Stimulated activated CD4-positive, alpha-beta T cell treated with anti-CD3 and anti-CD28 coated beads, Interleukin-4, amount 100 ng/mL, for 24 hours (primary cell): ENCODE measurements around the gene HADH.
A peak's percentile ranks its signal among the peaks of the same experiment; 100 is the strongest.
"Not testable (repeated sequence)": the region's sequence is repeated elsewhere in the genome, so short reads cannot be mapped to it uniquely, and the experiment has no call there.

ENCODE experiments used
- DNase-seq: peaks from one replicate; pipeline ENCODE4 v3.0.0-alpha.2; 2020

HADH gene

DNA sequence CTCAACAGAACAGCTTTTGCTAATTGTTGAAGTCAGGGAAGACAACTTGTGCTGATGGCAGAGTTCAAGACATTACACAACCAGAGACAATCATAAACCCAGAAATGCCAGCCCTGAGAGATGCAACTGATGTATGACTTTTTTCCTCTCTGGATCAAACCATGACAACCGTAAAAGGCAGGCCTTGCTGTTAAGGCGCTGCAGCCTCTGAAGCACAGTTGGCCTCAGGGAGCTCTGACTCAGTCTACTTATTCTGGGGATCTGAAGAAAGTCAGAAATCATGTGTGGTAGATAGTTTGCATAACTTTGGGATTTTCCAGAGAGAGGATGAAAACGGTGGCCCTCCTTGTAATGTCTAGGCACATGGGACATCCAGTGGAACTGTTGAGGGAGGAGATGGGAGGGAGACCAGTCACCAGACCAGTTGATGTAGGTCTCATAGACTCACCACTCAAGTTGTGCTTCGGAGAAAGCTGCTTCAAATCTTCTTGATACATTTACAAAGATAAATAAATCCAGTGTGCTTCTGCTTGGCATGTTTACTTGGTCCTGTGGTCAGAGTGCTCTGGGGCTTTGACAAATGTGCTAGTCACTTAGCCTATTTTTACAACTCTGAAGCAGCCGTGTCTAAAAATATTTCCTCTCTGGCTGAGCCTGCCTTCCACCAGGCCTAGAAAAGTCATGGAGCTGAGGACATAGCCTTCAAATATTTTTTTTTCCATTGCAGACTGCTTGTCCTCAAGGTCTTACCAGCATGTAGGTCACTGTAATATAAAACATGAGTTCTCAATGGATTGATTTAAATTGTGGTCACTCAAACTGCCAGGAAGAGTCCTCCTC is 7.5 kb downstream of the HADH start:
- no peak for DNase-seq

DNA sequence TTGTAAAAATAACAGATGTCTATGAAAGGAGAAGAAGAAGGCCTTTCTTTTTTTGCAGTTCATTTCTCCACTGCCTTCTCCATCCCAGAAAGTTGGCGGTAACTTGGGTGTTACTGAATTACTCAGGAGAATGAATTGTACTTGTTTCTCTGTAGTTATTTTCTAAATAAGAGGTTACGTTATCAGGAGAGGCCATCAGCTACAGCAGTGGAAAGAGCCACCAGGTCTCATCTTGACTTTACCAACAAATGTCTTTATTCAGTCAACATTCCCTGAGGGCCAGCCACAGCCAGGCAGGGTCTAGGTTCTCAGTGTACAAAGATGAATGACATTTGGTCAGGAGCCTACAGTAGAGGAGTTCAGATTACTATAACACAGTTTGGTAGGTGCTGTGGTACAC is 8.1 kb downstream of the HADH start:
- no peak for DNase-seq

DNA sequence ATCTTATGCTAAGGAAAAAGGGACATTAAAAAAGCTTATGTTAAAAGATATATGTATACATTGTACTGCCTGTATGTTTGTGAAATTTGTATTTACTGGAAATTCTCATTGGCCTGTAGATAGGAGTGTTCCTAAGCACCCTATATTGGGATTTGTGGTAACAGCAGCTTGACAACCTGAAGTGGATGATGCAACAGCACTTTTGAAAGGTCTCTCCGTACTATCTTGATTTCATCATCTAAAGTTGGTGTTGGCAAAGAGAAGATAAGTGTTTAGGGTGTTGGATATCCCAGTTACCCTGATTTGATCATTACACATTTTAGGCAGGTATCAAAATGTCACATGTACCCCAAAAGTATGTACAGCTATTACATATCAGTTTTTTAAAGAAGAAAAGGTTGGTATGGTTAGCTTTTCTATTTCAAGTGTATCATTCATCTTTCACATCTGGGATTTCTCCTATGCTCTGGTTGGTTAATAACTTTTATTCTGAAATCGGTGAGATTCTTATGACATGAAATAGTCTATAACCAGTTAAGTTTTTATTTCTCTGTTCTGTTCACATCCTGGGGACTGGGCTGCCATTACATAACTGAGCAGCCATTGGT is 10.3 kb downstream of the HADH start:
- no peak for DNase-seq

DNA sequence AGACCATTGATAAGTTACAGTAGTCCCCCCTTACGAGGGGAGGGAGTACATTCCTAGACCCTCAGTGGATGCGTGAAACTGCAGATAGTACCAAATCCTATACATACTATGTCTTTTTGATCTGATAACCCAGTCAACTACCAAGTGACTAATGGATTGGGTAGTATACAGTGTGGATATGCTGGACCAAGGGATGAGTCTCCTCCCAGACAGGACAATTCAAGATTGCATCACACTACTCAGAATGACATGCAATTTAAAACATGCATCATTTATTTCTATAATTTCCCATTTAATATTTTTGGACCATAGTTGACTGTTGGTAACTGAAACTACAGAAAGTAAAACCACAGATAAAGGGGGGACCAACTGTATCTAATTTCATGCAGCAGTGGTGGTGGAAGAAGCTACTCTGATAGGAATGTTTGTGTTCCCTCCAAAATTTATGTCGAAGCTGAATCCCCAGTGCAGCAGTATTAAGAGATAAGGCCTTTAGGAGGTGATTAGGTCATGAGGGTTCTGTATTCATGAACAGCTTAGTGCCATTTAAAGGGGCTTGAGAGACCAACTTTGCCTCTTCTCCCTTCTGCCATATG is 11.9 kb downstream of the HADH start:
- no peak for DNase-seq

DNA sequence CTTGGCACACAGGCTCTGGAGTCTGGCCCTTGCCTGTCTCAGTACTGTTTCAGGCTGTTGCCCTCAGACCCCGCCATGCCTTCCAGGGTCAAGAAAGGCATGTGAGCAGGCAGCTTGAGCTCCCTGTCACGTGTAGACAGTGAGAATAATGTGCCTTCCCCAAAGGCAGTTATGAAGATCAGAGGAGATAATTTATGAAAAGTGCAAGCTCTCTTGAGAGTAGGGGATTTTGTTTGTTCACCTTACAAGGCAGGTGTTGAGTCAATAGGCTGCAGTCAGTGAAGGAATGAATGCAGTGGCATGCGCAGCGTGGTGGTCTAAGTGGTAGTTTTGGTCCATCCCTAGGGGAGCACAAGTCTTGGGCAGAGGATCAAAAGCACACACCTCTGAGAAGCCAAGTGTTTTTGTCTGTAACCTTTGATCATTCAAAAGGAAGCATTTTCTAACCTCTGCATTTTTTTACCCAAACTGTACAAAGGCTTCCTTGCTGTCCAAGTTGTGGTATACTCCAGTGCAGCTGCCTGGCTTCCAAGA is 14.4 kb downstream of the HADH start:
- no peak for DNase-seq

DNA sequence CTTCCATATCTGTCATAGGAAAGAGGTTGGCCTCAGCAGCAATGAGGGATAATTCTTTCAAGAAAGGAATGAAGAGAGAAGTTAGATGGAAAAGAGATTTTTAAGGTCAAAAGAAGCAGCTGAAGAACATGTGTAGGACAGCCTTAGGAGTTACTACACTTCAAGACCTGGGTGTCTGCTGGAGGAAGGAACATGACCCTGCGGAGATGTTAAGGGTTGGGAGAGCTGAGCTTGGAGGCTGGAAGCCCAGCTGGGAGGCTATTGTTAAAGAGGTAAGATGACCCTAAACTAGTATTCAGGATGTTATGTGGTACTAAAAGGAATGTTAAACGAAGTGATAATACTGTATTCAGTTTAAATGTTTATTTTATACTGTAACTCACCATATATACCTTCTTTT is 15.0 kb downstream of the HADH start:
- DNase-seq: no peak

DNA sequence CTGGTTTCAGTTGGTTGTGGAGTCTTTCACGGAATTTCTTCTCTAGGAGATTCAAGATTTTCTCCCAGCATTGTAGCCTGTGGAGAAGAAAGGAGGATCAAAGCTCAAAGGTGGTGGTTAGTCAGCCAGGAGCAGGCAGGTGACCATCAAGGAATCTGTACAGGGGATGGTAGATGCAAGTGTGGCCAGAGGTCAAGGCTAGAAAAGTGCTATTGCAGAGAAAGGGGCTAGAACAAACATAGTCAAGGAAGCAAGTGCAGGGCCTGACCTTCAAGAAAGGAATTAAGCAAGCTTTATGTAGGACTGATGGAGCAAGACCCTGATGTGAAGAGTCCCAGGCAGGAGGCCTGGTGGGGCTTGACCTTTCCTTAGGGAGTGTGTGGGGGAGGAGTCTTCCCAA is 16.1 kb downstream of the HADH start:
- no peak for DNase-seq

DNA sequence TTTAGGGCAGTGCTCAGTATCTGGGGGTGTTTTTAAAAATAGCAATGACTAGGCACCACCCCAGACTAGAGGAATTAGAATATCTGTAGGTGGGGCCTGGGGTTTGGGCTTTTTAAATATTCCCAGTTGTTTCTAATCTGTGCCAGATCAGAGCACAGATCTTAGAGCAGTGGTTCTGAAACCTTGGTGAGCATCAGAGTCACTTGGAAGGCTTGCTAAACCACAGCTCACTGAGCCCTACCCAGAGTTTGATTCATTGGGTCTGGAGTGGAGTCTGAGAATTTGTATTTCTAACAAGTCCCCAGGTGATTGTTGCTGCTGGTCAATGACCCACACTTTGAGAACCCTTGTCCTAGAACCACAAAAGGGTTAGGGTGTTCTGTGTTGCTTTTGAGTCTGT is 16.7 kb downstream of the HADH start:
- DNase-seq: no peak

DNA sequence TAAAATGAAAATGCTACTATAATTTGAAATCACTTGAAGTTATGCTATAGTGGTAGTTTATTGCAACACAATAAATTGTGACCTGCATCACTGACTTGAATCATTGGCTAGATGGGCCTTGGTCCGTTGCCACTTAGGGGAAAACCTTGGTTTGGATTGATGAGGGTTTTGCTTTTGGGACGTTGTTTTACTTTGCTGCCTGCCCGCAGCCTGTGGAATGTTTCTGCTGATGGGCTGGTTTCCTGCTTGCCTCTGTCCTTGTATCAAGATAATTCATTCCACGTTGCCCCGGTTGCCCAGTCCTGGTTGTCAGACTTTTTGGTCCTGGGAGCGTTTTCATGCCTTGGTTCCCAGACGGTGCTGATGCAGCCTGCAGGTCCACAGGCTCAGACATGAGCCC is 18.3 kb downstream of the HADH start:
- DNase-seq: no peak

DNA sequence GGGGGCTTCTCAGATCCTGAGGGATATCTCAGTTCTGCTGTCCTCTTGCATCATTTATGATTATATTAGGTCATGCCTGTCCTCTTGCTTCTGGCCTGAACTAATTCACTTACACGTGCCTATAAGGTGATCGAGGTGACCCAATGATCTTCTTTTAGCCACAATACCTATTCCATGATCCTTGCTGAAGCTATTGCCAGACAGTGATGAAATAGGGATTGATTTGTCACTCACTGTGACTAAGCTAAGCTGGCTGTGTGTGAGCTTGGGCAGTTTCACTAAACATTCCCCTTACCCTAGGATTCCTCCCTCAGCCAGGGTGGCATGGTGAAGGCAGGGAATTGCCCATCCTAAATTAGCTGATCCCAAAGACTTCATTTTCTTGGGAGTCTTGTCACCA is 19.0 kb downstream of the HADH start:
- DNase-seq: no peak

DNA sequence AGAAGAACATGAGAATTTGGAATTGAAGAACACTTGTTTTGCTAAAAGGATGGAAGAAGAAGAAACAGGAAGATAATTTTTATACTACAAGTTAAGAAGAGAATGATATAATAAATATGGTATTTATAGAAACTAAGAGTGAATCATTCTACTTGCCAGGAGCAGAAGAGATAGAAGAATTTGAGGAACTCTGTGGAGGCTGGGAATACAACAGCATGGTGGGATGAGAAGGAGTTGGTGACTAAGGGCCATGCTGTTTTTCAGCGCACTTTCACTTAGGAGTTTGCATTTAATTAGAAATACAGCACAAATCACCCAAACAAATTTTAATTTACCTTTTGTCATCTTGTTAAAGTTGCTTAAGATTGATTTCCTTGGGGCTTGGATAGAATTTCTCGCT is 20.5 kb downstream of the HADH start:
- no peak for DNase-seq

DNA sequence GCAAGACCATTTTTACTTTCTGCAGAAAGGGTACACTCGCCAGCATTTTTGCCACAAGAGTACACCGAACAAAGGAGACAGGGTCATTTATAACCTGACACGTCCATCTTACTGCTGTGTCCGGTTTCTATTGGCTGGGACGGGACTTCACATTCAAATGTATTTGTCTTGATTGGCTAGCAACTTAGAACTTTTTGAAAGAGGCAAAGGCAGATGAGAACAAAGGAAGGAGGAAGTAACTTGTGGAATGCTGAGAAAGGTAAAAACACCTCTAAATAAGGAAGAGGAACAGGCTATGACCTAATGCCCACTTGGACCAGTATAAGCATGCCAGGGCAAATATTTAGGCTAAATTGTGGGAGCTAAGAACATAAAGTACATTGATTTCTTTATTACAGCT is 22.7 kb downstream of the HADH start:
- not testable (repeated sequence) for DNase-seq

DNA sequence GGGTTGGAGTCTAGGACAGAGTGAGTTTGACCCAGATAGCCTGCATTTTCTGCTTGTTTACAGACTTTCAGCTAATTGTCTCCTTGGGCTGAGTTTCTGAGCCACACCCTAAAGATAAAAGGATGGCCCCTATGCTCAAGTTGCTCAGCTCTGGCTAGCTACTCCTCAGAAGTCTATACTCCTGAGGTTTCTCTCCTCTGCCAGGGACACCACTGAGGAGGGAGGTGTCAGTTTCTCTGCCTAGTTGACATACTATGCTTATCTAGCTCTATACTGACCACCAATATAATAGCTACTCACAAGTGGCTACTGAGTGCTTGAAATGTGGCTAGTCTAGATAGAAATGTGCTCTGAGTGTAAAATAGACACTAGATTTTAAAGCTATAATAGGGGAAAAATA is 23.6 kb downstream of the HADH start:
- DNase-seq: no peak

DNA sequence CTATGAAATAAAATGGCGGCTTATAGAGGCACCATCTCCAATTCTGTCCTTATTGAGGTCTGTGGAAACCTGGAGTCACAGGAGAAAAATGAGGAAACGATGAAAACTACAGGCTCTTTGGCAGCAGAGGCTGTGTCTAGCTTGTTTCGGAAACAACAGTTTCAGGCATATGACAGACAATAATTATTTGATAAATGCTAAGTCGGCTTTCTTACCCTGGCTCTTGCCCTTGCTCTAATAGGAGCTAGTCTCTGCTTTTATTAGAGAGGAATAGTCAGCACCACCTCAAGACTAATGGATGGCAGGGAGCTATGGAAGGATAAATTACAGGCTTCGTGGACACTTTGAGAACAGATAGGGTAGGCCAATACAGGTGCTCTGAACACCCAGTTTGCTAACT is 24.3 kb downstream of the HADH start:
- no peak for DNase-seq

DNA sequence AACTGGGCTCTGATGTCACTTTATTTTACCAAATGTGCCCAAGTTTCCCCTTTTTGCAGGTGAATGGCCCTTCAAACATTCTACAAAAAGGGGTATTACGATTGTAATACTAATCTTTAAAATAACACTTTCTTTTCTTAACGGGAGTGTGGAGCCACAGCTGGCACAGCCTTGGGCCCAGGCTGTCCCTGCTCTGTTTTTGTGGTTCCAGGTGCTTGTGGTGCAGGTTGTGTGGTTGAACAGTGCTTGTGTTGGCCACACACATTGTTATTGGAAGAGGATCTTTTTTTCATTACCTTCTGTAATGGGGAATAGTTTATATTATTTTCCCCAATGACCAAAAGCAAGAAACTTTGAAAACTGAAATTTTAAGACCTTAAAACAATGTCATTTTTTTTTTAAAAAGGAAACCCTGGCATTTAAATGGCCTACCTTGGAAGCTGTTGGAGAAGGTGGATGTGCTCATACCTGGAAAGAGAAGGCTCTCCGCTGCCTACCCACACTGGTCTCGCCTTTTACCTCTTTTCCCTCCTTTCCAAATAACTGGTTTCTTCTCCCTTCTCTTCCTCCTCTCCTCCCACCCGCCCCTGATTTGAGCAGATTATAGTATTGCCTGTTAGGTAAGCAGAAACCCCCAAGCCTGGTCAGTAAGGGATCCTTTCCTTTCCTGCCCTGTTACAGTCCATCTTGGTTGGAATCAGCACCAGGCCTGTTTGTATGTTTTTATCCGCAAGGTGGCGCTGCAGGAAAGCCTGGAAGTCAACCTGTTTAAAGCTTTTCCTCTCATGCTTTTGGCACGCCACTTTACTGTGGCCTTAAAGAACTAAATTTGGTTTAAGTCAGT is 28.6 kb downstream of the HADH start:
- peak; percentile 90 for DNase-seq

DNA sequence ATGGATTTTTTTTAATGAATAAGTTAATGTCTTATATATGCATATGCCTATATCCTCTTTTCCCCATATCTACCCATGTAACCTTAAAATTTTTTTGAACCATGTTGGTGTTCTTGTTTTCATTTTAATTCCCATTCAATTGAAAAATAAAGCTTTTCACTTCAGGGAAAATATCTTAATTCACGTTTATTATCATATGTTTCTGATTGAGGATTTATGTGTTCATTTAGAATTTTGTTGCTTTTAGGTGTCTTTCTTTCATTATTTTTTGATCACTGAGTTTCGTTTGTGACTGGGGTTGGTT is 29.1 kb downstream of the HADH start:
- no peak for DNase-seq

DNA sequence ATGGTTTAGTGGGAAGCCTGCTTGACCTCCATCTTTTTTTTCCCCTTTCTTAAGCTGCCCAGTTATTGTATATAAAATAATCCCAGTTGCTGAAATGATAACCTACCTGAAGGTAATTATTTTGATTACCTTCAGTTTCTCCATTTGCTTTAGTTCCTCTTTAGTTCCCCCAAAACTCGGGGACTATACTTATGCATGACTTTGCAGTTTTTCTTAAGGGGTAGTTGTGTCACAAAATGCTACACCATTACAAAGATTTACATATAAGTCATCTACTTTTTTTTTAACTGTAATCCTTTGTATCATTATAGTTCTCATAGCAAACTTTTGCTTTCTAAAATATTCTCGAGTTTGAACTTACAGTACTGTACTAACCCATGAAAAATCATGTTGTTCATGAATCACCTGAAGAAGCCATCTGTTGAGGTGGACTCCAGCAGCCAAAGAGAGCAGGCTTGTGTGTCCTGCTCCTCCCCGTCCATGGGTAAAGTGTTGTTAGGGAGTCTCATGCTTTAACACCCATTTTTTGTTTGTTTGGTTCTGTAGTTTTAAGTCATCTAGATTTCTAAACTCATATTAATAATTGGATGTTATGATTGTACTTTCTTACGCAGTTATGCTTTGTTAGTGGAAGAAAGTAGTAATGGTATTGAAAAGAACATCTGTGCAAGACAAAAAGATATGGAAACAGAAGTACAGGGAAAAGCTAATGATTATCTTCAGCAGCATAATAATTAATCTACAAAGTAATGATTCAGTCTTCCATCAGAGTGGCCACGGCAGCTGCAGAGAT is 34.6 kb downstream of the HADH start:
- DNase-seq: no peak

DNA sequence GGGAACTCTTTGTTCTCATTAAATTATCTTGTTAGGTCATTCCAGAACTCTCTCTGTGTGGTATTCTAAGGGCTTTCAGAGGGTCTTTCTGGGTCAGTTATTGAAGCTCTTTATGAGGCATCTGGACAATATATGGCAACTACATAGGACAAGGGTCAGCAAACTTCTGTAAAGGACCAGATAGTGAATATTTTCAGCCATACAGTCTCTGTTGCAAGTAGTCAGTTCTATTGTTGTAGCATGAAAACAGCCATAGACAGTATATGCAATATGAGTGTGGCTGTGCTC is 35.1 kb downstream of the HADH start:
- DNase-seq: no peak

DNA sequence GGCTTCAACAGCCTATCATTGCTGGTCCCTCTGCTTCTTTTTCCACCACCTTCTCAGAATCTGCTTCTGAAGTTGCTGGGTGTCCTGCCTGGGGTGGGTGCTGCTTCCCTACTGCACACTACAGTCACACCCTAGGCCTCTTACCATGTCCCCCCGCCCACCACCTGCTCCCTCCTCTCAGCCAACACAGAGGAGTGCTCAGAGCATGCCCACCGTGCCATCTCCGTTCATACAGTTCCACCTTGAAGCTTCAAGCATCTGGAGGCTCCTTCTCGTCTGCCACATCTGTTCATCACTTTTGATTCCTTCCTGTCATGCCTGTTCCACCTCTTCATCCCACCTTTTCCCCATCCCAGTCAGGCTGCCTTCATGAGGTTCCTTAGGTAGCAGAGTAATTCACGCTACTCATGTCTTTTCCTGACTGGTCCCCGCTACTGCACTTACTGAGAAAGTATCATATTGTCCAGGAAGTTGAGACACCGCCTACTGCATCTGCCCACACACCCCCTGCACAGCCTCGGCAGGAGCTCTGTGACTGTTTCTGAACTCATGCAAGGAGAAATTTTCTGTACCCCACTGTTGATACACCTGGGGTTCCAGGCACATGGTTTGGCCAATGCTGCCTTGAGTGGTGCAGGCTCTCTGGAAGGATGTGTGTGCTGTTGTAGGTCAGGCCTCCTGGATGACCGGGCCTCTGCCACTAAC is 39.5 kb downstream of the HADH start:
- peak; percentile 58 for DNase-seq

DNA sequence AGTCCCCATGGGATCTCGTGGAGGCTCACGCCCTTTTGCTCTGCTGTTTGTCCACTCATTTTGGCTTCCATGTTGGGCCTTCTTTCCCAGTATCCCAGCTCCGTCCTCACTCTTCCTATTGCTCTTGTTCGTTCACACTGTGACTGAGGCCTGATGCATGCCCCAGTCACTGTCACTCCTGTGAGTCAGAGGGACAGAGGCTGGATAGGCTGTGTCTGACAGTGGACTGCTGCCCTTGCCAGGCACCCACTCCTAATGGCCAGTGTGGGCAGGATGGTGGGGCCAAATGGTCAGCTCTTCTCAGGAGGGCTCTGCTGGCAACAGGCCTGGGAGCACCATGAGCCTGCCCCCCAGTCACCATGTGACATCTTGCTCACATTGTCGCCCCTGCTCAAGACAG is 40.0 kb downstream of the HADH start:
- no peak for DNase-seq

DNA sequence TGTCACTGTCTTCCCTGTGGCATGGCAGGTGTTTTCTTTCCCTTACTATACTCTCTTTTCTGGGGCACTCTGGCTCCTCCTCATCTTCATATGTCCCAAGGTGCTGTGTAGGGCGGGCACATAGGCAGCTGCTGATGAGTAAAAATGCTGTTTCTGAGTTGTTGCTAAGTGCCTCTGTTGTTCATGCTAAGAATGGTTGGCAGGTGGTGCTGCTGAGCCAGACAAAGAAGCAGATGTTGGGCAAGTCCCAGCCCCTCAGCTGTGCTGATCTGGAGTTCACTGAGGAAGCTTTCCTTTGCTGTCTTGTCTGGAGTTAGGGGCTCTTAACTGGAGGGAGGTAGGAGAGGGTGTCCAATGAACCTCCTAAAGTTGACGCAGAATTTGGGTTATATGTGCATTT is 40.6 kb downstream of the HADH start:
- peak; percentile 79 for DNase-seq

DNA sequence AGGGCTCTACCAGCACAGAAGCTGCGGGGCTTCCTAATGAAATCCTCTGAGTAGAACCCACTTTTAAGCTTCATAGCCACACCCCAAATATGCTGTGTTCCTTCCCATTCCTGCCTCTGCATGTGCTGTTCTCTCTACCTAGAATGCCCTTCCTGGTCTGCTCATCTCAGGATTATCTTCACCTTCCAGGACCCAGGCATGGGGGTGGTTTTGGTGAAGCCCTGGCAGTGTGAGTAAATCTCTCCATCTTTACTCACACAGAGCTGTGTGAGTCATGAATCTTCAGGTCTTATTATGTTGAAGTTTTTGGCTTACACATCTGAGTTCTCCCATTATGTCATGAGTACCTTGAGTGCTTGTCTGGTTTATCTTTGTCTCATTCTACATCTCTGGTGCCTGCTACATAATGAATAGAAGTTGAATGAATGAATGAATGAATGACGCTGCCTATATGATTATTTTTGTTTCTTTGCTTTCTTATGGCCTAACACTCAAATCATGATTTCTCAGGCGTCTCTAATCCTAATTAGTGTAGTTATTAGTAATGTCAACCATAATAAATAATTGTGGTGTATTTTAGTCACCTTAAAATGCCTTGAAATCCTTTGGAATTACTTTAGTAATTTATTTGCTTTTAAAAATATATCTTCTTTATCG is 41.9 kb downstream of the HADH start:
- peak; percentile 70 for DNase-seq
